Activated CD8-positive, alpha-beta memory T cell treated with anti-CD3 and anti-CD28 coated beads, Interleukin-2, amount 10 ng/mL, durations not matched to agents 7 days and 5 days (primary cell): Measurements from ENCODE around the gene CLN6. TPM values are rescaled to one million over a fixed set of nuclear protein-coding genes. Genes with fewer than 3 reads are reported as not detected.
A peak's percentile ranks its signal among the peaks of the same experiment; 100 is the strongest.
"Not testable (repeated sequence)": the region's sequence is repeated elsewhere in the genome, so short reads cannot be mapped to it uniquely, and the experiment has no call there.

Experiments
- ATAC-seq: fragments of 150-1000 bp; cut with Tn5 transposase; one replicate; pipeline ENCODE4 v1.10.0; 2021; ENCODE audit warnings: moderate library complexity
- CTCF ChIA-PET: fragments of 350-600 bp; sonication (Branson Sonifier 250); formaldehyde crosslinking; loops from one replicate; lab custom pipeline; 2021; ENCODE audit warnings: antibody characterized with exemption; lab: Charles Lee
- DNase-seq: peaks from one replicate; pipeline ENCODE4 v3.0.0-alpha.2; 2020
- H3K27ac Mint-ChIP-seq: one replicate; pipeline ENCODE4 v1.8.0; 2021; ENCODE audit warnings: mild to moderate bottlenecking, mixed read lengths
- H3K27me3 Mint-ChIP-seq: one replicate; pipeline ENCODE4 v1.8.0; 2021; ENCODE audit warnings: mixed read lengths
- H3K36me3 Mint-ChIP-seq: one replicate; pipeline ENCODE4 v1.8.0; 2021; ENCODE audit warnings: mild to moderate bottlenecking, mixed read lengths
- H3K4me1 Mint-ChIP-seq: one replicate; pipeline ENCODE4 v1.8.0; 2021; ENCODE audit warnings: mixed read lengths
- H3K4me3 Mint-ChIP-seq: one replicate; pipeline ENCODE4 v1.8.0; 2021; ENCODE audit warnings: mild to moderate bottlenecking, moderate library complexity, mixed read lengths
- H3K9me3 Mint-ChIP-seq: one replicate; pipeline ENCODE4 v1.8.0; 2022; ENCODE audit warnings: low read depth, mixed read lengths
- total RNA-seq, 2 experiments: library from RNA; stranded (reverse); gene quantifications; one replicate each; pipeline ENCODE4 v1.2.3, GENCODE V29; 2021

The CLN6 gene
- total RNA-seq, 2 experiments from 2014 or later, result 60.2 to 64.6 TPM

DNA sequence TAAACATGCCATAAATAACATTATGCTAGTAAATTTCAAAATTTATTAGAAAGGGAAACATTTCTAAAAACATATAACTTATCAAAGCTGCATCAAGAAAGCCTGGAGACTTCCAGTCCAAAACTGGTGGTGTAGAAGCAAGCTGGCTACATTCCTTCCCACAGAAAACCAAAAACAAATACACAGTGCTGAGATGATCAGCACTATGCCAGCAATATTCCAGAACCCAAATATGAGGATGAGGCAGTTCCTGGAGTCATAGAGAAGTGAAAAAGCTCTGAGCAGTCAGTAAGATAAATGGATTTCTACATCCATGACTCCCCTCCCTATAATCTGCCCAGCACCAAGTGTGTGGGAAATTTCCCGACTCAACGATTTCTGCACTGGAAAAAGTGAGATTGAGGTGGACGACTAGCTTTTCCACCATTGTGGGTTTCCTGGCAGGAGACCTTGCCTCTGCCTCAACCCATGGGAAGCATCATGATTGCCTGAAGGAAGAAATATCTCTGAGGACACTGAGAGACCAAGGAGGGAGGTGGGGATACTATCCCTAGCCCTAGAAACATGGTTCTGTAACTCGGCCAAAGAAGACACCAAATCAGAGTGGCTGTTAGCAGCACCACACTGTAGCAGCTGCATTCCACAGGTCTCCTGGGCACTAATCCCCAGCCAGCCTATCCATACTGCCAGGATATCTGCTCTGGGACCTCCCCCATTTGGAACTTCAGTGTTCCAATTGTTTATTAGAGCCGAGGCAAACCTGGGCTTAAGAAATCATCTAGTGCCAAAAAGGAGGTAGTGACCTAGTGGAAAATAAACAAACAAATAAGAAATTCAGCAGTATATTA is 11.8 kb upstream of the CLN6 start:
- no peak for ATAC-seq
- Mint-ChIP-seq H3K27me3 (peaks cover 24% of the 10 kb centered on the region), H3K9me3 (peaks cover 3% of the 10 kb centered on the region), H3K4me3 (no peak overlapping the region), H3K4me1 (no peaks in the 10 kb centered on the region), H3K27ac (no peak overlapping the region), H3K36me3 (peaks cover 1% of the 10 kb centered on the region)
- DNase-seq, result no peak
- CTCF ChIA-PET, result interaction anchor here (2.9 kb wide), 1 partner anchor 12 kb away, joined by 8 read pairs; no protein-coding TSS in a partner anchor

DNA sequence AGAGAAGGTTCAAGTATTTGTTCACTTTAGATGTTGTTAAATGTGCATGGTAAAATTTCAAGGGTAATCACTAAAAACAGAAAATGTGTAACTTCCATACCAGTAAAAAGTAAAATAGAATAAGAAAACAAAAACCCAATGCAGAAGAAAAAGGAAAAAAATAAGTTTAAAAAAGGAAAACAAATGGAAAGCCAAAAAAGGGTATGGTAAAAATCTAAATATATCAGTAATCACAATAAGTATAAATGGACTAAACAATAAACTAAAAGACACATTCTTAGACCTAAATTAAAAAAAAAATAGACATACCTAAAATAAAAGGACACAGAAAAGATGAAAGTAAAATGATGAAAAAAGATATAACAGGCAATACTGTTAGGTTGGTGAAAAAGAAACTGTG is 9.5 kb upstream of the CLN6 start:
- peaks cover 1% of the 10 kb centered on the region for H3K36me3 Mint-ChIP-seq
- H3K4me3 Mint-ChIP-seq, result no peak overlapping the region
- no peaks in the 10 kb centered on the region for H3K4me1 Mint-ChIP-seq
- CTCF ChIA-PET, result interaction anchor here (2.9 kb wide), 1 partner anchor 14 kb away, joined by 8 read pairs; no protein-coding TSS in a partner anchor
- DNase-seq (no peak), ATAC-seq (no peak)
- H3K27me3 Mint-ChIP-seq, result peaks cover 23% of the 10 kb centered on the region
- H3K27ac Mint-ChIP-seq, result no peak overlapping the region
- H3K9me3 Mint-ChIP-seq, result peaks cover under 1% of the 10 kb centered on the region

DNA sequence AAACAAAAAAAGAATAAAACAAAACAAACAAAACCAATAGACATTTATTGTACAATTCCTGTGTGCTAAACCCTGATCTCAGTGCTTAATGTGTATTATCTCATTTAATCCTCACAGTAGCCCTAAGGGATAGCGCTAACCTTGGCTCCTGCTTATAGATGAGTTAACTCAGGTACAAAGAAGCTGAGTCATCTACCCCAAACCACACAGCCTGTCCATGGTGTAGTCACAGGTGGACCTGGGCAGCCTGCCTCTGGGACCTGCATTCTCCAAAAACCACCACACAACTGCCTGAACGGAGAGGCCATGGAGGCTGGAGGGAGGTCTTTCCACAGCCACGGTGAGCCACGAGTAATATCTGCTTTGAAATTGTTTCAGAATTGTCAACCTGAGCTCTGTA is 5.5 kb upstream of the CLN6 start:
- CTCF ChIA-PET, result interaction anchor here (0.6 to 1.3 kb wide), 2 partner anchors 16 to 1664 kb away, joined by 3 read pairs; no protein-coding TSS in a partner anchor
- DNase-seq, result no peak

DNA sequence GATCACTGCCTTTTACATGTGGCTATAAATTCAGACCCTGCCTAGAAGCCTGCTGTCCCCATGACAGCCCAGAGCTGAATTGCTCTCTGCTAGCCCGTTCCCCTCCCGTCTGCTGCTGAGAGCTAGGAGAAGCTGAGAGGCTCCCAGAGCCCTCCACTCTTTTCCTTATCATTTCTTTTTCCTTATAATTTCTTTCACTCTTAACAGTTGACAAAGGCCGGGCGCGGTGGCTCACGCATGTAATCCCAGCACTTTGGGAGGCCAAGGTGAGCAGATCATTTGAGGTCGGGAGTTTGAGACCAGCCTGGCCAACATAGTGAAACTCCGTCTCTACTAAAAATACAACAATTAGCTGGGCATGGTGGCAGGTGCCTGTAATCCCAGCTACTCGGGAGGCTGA is 5.0 kb upstream of the CLN6 start:
- H3K36me3 Mint-ChIP-seq, ATAC-seq, H3K9me3 Mint-ChIP-seq, H3K4me3 Mint-ChIP-seq, CTCF ChIA-PET, H3K4me1 Mint-ChIP-seq, H3K27ac Mint-ChIP-seq, DNase-seq: not testable (repeated sequence)
- H3K27me3 Mint-ChIP-seq, result peaks cover 20% of the 10 kb centered on the region

More for the DNA sequence above, 5.5 kb upstream of the CLN6 start:
- ATAC-seq, result no peak
- Mint-ChIP-seq H3K36me3 (no peaks in the 10 kb centered on the region), H3K4me3 (no peak overlapping the region), H3K4me1 (peaks cover 6% of the 10 kb centered on the region), H3K9me3 (no peaks in the 10 kb centered on the region), H3K27me3 (peaks cover 20% of the 10 kb centered on the region), H3K27ac (no peak overlapping the region)

DNA sequence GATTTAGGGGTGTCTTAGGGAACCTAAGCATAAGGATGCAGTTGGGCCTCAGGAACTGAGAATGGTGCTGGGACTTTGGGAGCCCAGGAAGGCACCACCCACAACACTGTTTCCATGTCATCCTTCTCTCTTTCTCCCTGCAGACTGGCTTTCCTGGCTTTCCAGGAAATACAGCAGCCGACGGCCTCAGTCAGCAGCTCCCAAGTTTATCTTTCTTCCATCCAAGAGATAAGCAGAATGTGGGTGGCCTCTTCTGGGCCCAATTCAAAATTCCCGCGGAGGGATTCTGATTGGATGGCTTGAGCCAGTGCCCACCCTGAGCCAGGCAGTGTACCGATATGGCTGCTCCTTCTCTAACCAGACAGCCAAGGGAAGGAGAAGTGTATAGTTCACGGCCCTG is 4.5 kb upstream of the CLN6 start:
- H3K4me1 Mint-ChIP-seq, result peaks cover 8% of the 10 kb centered on the region
- ATAC-seq (no peak), DNase-seq (no peak)
- H3K27ac Mint-ChIP-seq, result no peak overlapping the region
- H3K36me3 Mint-ChIP-seq, result no peaks in the 10 kb centered on the region
- no peaks in the 10 kb centered on the region for H3K9me3 Mint-ChIP-seq
- H3K27me3 Mint-ChIP-seq, result peaks cover 20% of the 10 kb centered on the region
- CTCF ChIA-PET, result no interaction called here
- H3K4me3 Mint-ChIP-seq, result no peak overlapping the region

DNA sequence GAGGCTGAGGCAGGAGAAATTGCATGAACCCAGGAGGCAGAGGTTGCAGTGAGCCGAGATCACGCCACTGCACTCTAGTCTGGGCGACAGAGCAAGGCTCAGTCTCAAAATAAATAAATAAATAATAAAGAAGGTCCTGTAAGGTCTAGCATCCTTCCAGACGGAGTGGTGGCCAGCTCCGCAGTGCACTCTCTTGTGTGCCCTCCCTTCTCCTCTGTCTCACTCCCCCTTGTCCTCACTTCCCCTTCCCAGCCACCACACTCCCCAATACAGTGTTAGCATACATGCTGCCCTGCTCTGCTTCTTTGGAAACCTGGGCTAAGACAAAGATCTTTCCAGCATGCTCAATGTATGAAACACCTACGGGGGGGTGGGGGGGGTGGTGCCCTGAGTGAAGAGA is 3.4 kb upstream of the CLN6 start:
- DNase-seq (no peak), ATAC-seq (no peak)
- Mint-ChIP-seq H3K9me3 (no peaks in the 10 kb centered on the region), H3K4me1 (peaks cover 16% of the 10 kb centered on the region), H3K27me3 (peaks cover 14% of the 10 kb centered on the region), H3K4me3 (no peak overlapping the region), H3K36me3 (peaks cover 6% of the 10 kb centered on the region), H3K27ac (no peak overlapping the region)
- CTCF ChIA-PET, result interaction anchor here (1.2 to 2.0 kb wide), 2 partner anchors 38 to 327 kb away, joined by 4 read pairs; no protein-coding TSS in a partner anchor

DNA sequence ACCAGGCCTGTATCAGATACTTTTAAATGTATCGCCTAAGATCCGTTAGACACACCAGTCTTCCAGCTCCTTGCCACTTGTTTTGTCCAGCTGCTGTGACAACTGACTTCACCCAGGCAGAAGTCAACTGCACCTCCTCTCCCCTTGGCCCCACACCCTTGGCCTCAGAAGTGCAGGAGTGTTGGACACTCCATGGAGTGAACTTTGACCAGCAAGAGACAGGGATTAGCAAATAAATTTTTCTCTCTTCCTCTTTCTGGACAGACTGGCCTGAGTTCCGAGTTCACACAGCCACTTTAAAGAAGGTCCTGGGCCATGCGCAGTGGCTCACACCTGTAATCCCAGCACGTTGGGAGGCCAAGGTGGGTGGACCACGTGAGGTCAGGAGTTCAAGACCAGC is 2.9 kb upstream of the CLN6 start:
- CTCF ChIA-PET, result interaction anchor here (1.2 to 2.0 kb wide), 2 partner anchors 38 to 327 kb away, joined by 4 read pairs; no protein-coding TSS in a partner anchor
- DNase-seq (no peak), ATAC-seq (no peak)
- Mint-ChIP-seq H3K27me3 (peaks cover 12% of the 10 kb centered on the region), H3K36me3 (peaks cover 8% of the 10 kb centered on the region), H3K27ac (no peak overlapping the region), H3K9me3 (no peaks in the 10 kb centered on the region), H3K4me3 (no peak overlapping the region), H3K4me1 (peaks cover 21% of the 10 kb centered on the region)

DNA sequence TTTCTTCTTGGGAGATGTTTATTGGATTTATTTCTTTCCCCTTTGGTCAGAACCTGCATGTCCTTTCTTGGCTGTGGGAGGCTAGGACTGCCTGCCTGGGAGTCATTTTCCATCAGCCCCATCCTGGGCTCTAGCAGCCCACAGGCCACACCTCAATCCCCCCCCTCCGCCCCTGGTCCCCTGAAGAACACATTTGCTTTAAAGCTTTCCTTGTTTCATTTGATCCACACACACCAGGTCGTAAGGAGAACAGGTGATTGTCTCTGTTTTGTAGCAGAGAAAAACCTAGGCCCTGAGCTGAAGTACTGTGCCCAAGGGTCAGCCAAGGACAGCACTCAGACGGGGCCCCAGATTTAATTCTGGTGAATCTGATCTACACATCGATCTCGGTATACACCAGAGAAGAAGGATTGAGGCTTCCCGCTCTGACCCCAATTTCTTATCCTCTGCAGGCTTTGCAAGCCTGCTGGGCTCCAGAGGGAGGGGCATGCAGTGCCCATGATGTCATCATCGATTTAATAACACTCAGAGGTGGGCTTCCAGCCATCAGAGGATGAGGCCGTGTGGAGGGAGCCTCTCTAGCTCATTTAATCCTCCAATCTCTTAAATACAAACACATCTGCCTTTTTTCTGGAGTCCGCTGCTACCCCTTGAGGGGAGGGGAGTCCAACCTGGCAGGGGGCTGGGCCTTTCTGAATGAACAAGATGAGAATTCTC is 1.7 kb upstream of the CLN6 start:
- H3K4me3 Mint-ChIP-seq, result peak overlapping the region; percentile 10

DNA sequence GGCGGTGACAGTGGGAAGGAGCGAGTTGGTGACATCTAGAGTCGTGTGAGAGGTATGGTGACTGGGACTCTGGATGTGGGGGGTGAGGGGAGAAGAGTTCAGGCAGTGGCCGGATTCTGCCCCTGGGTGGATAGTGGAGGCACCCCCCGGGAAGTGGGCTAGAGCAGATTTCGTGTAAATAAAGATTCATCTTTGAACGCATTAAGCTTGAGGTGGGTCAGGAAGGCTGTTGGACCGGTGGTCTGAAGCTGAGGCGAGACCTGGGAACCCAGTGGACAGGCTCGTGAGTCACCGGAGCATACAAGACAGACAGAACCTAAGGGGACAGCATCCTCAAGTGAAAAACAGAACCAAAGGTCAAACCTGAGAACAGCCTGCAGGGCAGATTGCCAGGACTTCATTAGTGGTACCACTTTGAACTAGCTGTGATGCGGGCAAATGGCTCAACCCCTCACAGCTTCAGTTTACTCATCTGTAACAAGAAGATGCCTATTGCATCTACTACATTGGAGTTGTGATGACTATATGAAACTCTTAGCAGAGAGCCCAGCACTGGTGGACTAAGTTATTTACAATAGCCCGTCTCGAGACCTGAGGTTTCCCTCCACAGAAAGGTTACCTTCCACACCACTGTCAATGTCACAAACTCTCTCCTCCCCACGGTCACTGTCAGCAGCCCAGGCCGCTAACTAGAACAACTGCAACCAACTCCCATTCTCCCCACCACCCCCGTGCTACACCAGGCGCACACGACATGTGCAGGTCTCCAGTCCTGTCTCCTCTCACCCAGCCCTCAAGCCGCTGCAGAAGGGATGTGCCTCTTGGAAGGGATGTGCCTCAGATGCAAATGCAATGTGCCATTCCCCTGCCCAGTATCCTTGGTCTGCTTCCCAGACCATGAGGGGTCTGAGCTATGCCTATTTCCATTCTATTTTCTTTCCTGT is 901 bp upstream of the CLN6 start:
- Mint-ChIP-seq H3K9me3 (no peaks in the 10 kb centered on the region), H3K27ac (peak overlapping the region; percentile 66), H3K27me3 (peaks cover 8% of the 10 kb centered on the region), H3K36me3 (peaks cover 9% of the 10 kb centered on the region), H3K4me1 (peaks cover 30% of the 10 kb centered on the region), H3K4me3 (peak overlapping the region; percentile 81)
- ATAC-seq (no peak), DNase-seq (no peak)
- CTCF ChIA-PET, result interaction anchor here (1.1 to 3.3 kb wide), 3 partner anchors 23 to 367 kb away, joined by 3 to 12 read pairs (median 3); no protein-coding TSS in a partner anchor

More for the DNA sequence above, 1.7 kb upstream of the CLN6 start:
- Mint-ChIP-seq H3K27me3 (peaks cover 10% of the 10 kb centered on the region), H3K4me1 (peaks cover 27% of the 10 kb centered on the region), H3K27ac (no peak overlapping the region), H3K36me3 (peaks cover 9% of the 10 kb centered on the region), H3K9me3 (no peaks in the 10 kb centered on the region)
- DNase-seq (no peak), ATAC-seq (no peak)
- CTCF ChIA-PET, result interaction anchor here (1.2 to 3.3 kb wide), 3 partner anchors 22 to 328 kb away, joined by 3 to 12 read pairs (median 4); no protein-coding TSS in a partner anchor

DNA sequence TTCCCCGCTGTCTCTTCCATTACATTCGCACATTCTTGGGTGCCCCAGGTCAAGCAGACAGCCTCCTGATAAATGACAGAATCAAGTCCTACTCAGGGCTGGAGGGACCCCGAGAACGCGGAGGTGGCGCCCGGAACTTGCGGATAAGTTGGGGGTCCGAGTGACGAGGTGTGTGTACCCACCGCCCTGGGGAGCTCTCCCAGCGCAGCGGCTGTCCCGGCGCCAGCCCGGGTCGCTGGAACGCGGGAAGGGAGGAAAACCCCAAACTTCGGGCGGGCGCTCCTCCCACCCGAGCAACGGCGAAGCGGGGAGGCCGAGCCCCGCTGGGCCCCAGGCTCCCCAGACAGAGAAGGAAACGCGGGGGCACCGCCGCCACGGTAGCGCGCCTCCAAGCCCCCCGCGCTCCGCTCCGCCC is 550 bp downstream of the CLN6 start:
- CTCF ChIA-PET, result interaction anchor here (0.9 to 4.8 kb wide), 4 partner anchors 18 to 366 kb away, joined by 3 to 18 read pairs (median 8); no protein-coding TSS in a partner anchor
- DNase-seq (no peak), ATAC-seq (peak; percentile 10)
- Mint-ChIP-seq H3K4me1 (peaks cover 43% of the 10 kb centered on the region), H3K27me3 (peaks cover 5% of the 10 kb centered on the region), H3K36me3 (peaks cover 16% of the 10 kb centered on the region), H3K4me3 (peak overlapping the region; percentile 93), H3K9me3 (no peaks in the 10 kb centered on the region), H3K27ac (peak overlapping the region; percentile 79)

DNA sequence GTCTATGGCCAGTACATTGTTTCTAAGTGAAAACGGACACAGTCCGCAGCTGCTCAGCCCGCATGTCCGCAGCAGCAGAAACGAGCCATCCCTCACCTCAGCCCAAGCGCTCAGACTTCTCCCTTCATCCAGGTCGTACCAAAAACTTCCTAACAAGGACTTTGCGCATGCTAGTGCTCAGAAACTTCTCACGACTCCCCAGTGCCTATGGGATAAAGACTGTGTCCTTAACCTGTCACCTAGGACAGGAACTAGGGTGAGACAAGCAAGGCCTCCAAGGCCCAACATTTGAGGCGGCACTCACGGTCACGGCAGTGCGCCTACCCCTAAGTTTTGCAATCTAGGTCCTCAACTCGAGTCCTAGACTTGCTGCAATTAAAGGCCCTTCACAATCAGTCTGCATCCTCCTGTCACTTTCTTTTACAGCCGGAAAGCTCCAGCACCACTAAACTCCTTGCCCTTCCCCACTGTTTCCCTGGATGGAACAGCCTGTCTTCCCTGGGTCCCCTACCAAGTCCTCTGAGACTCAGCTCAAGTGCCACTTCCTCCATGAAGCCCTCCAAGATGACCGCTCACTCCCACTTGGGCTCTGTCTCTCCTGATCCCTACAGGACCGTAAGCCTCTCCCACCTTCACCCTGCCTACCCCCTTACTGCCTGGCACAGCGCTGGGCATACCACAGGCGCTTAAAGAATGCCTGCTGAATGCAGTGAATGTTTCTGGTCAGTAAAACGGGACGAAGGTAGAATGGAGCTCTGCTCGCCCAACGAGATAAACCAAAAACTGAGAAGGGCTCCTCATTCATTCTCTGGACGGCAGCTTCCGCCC is 1.2 kb downstream of the CLN6 start:
- peaks cover 18% of the 10 kb centered on the region for H3K36me3 Mint-ChIP-seq
- no peak for ATAC-seq
- H3K4me3 Mint-ChIP-seq, result peak overlapping the region; percentile 93
- peak overlapping the region; percentile 79 for H3K27ac Mint-ChIP-seq
- H3K9me3 Mint-ChIP-seq, result no peaks in the 10 kb centered on the region
- peaks cover 5% of the 10 kb centered on the region for H3K27me3 Mint-ChIP-seq
- CTCF ChIA-PET, result interaction anchor here (0.5 to 4.8 kb wide), 4 partner anchors 8 to 78 kb away, joined by 3 to 18 read pairs (median 8); no protein-coding TSS in a partner anchor
- H3K4me1 Mint-ChIP-seq, result peaks cover 44% of the 10 kb centered on the region
- no peak for DNase-seq
